T-helper 22 cell (primary cell): Measurements from ENCODE around the gene RPS6KB1.
A peak's percentile ranks its signal among the peaks of the same experiment; 100 is the strongest.
"Not testable (repeated sequence)": the region's sequence is repeated elsewhere in the genome, so short reads cannot be mapped to it uniquely, and the experiment has no call there.

Experiments
- DNase-seq: peaks from one replicate; pipeline ENCODE4 v3.0.0-alpha.2; 2020; ENCODE audit warnings: low read depth

Gene RPS6KB1

GRCh38 chr17:59892924-59893675 lies at the start of gene RPS6KB1, which contains the start of gene TUBD1:
Gene RPS6KB1, plus strand, starts transcription at chr17:59893121. Its CDS starts 64 bp downstream, at chr17:59893185.
Gene TUBD1, minus strand, starts transcription at chr17:59892943. Its CDS starts 1,941 bp downstream, at chr17:59891002.
- peak; percentile 96 for DNase-seq

GRCh38 chr17:59844884-59845594 lies 47.9 kb upstream of the RPS6KB1 start:
- DNase-seq: no peak

GRCh38 chr17:59845595-59846393 lies 47.1 kb upstream of the RPS6KB1 start:
- no peak for DNase-seq

- no peak for DNase-seq
Observed at GRCh38 chr17:59846394-59847165, 46.3 kb upstream of the RPS6KB1 start.

GRCh38 chr17:59848385-59848668 lies 44.6 kb upstream of the RPS6KB1 start:
- no peak for DNase-seq

GRCh38 chr17:59848778-59849177 lies 44.1 kb upstream of the RPS6KB1 start:
- no peak for DNase-seq

GRCh38 chr17:59850311-59850710 lies 42.6 kb upstream of the RPS6KB1 start:
- not testable (repeated sequence) for DNase-seq

- DNase-seq: no peak
Observed at GRCh38 chr17:59851439-59852375, 41.2 kb upstream of the RPS6KB1 start.

- not testable (repeated sequence) for DNase-seq
Observed at GRCh38 chr17:59852847-59853167, 40.1 kb upstream of the RPS6KB1 start.

GRCh38 chr17:59853168-59853918 lies 39.6 kb upstream of the RPS6KB1 start:
- DNase-seq: peak; percentile 38

GRCh38 chr17:59853919-59854729 lies 38.8 kb upstream of the RPS6KB1 start:
- not testable (repeated sequence) for DNase-seq

- DNase-seq: no peak
Observed at GRCh38 chr17:59856859-59857794, 35.8 kb upstream of the RPS6KB1 start.

GRCh38 chr17:59858167-59858816 lies 34.6 kb upstream of the RPS6KB1 start:
- DNase-seq: no peak

- no peak for DNase-seq
Observed at GRCh38 chr17:59858932-59859331, 34.0 kb upstream of the RPS6KB1 start.

GRCh38 chr17:59859444-59860025 lies 33.4 kb upstream of the RPS6KB1 start:
- no peak for DNase-seq

- no peak for DNase-seq
Observed at GRCh38 chr17:59863616-59864015, 29.3 kb upstream of the RPS6KB1 start.

GRCh38 chr17:59869941-59870218 lies 23.0 kb upstream of the RPS6KB1 start:
- DNase-seq: no peak

- DNase-seq: no peak
Observed at GRCh38 chr17:59870482-59870881, 22.4 kb upstream of the RPS6KB1 start.
